ENCODE data around the gene ZDHHC24. TPM values are rescaled to one million over a fixed set of nuclear protein-coding genes. Genes with fewer than 3 reads are reported as not detected.
A peak's percentile ranks its signal among the peaks of the same experiment; 100 is the strongest.

Gene ZDHHC24
- total and polyA plus RNA-seq, 7 donors: 3.9 to 7.6 (median 5.5) TPM

DNA sequence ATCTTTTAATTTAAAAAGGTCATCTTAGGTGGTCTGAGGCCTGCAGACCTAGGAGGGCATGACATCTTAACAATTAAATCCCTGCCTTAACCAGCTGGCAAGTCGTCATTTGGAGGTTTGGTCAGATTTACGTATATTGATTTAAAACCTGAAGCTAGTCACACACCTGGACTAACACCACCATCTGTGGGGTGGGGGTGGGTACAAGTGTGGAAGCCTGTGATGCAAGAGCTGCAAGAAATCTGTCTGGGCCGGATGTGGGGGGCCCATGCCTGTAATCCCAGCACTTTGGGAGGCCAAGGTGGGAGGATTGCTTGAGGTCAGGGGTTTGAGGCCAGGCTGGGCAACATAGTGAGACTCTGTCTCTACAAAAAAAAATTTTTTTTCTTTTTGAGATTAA lies 35.4 kb upstream of the ZDHHC24 start:
- H3K36me3 ChIP-seq (ENCODE audit: insufficient read depth in 1 of 2, low read depth in 1 of 2): no peaks in the 10 kb centered on the region
- H3K27me3 ChIP-seq (ENCODE audit: insufficient read depth in 3 of 3, low read length in 2 of 3): no peaks in the 10 kb centered on the region
- TF ChIP-seq, protein P1, sequence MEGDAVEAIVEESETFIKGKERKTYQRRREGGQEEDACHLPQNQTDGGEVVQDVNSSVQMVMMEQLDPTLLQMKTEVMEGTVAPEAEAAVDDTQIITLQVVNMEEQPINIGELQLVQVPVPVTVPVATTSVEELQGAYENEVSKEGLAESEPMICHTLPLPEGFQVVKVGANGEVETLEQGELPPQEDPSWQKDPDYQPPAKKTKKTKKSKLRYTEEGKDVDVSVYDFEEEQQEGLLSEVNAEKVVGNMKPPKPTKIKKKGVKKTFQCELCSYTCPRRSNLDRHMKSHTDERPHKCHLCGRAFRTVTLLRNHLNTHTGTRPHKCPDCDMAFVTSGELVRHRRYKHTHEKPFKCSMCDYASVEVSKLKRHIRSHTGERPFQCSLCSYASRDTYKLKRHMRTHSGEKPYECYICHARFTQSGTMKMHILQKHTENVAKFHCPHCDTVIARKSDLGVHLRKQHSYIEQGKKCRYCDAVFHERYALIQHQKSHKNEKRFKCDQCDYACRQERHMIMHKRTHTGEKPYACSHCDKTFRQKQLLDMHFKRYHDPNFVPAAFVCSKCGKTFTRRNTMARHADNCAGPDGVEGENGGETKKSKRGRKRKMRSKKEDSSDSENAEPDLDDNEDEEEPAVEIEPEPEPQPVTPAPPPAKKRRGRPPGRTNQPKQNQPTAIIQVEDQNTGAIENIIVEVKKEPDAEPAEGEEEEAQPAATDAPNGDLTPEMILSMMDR (IDR thresholded peaks at IDR 0.05): no peak
- H3K9me3 ChIP-seq: no peaks in the 10 kb centered on the region
- intact Hi-C loops (cut with DNase I): no loop called here
- ATAC-seq (no peak), DNase-seq (no peak)
- H3K4me3 ChIP-seq: no peak overlapping the region
- H3K4me1 ChIP-seq: no peaks in the 10 kb centered on the region
- 77 to 86% (median 79%) methylated on average over 3 of the region's 3 CpGs for WGBS, 3 donors
- H3K27ac ChIP-seq: no peak overlapping the region

DNA sequence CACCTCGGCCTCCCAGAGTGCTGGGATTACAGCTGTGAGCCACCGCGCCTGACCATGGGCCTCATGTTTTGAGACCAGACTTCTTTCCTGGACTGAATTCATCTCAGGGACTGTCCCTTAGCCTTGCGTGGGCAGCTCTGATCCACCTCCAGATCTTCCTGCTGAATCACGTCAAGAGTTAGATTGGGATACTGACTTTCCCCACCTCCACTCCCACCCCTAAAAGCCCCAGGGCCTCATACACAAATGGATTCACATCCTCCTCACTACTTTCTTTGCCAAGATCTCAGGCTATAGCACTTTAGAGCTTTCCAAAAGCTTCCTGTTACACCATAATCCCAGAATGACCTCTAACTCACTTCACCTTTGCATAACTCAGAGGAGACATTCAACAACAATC lies 35.0 kb upstream of the ZDHHC24 start:
- no peaks in the 10 kb centered on the region for H3K27me3 ChIP-seq (ENCODE audit: insufficient read depth in 3 of 3, low read length in 2 of 3)
- H3K4me1 ChIP-seq: no peaks in the 10 kb centered on the region
- no peaks in the 10 kb centered on the region for H3K36me3 ChIP-seq (ENCODE audit: insufficient read depth in 1 of 2, low read depth in 1 of 2)
- TF ChIP-seq, protein P1 (IDR thresholded peaks at IDR 0.05): no peak
- H3K27ac ChIP-seq: no peak overlapping the region
- intact Hi-C loops (cut with DNase I): no loop called here
- ATAC-seq: no peak
- WGBS, 3 donors: 60 to 73% (median 71%) methylated on average over 5 of the region's 5 CpGs
- DNase-seq: no peak
- H3K4me3 ChIP-seq: no peak overlapping the region
- no peaks in the 10 kb centered on the region for H3K9me3 ChIP-seq

DNA sequence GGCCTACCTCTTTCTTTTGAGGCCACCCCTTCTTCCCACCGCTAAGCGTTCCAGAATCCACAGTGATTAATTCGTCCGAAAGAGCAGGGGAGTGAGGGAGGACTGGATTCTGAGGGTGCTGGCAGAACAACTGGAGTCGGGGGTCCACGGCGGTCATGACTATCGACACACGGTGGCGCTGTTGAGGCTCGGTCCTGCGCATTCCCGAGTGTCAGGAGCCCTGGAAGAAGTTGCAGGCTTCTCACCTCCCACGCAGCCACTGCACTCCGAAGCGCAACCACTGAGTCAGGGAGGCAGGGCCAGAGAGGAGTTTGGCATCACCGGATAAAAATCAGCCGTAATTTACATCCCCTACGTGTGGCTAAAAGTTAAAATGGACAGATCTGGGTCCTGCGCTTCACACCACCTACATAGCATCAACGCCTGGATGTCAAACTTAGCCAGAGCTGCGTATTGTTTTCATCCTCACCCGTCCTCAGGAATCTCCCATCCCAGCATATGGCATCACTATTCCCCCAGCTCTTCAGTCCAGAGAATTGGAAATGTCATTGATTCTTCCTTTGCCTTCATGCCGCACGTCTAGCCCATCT lies 33.3 kb upstream of the ZDHHC24 start:
- intact Hi-C loops (cut with DNase I): loop anchor here (1.0 to 5.0 kb wide), 3 partner anchors 99 to 253 kb away; no protein-coding TSS in a partner anchor
- no peaks in the 10 kb centered on the region for H3K9me3 ChIP-seq
- no peaks in the 10 kb centered on the region for H3K36me3 ChIP-seq (ENCODE audit: insufficient read depth in 1 of 2, low read depth in 1 of 2)
- H3K4me1 ChIP-seq: no peaks in the 10 kb centered on the region
- no peak overlapping the region for H3K4me3 ChIP-seq
- ATAC-seq (peak; percentile 74 to 95 (median 92)), DNase-seq (peak; percentile 83 to 86)
- H3K27me3 ChIP-seq (ENCODE audit: insufficient read depth in 3 of 3, low read length in 2 of 3): no peaks in the 10 kb centered on the region
- no peak overlapping the region for H3K27ac ChIP-seq
- 16 to 19% (median 18%) methylated on average over 25 of the region's 25 CpGs for WGBS, 3 donors
- TF ChIP-seq, protein P1 (IDR thresholded peaks at IDR 0.05): peak; percentile 75

DNA sequence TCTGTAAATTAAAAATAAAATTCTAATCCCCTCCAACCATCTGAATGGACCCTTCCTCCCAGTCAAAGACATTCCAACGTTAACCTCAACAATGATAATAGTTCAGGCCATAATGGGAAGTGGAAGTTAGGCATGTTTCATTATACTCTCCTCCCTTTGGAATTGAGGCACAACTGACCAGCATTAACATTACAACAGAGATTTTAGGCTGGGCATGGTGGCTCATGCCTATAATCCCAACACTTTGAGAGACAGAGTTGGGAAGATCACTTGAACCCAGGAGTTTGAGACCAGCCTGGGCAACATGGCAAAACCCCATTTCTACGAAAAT lies 25.0 kb upstream of the ZDHHC24 start:
- intact Hi-C loops (cut with DNase I): no loop called here
- Histone ChIP-seq H3K27ac (no peak overlapping the region), H3K4me1 (peaks cover 12% of the 10 kb centered on the region), H3K4me3 (no peak overlapping the region), H3K27me3 (ENCODE audit: insufficient read depth in 3 of 3, low read length in 2 of 3) (no peaks in the 10 kb centered on the region), H3K9me3 (no peaks in the 10 kb centered on the region), H3K36me3 (ENCODE audit: insufficient read depth in 1 of 2, low read depth in 1 of 2) (peaks cover 0 to 16% of the 10 kb centered on the region in 2 donors)
- TF ChIP-seq, protein P1 (IDR thresholded peaks at IDR 0.05): no peak
- DNase-seq: no peak
- WGBS, 3 donors: 65 to 77% (median 76%) methylated on average over 2 of the region's 2 CpGs
- no peak for ATAC-seq

Data from psoas muscle (tissue), 8 donors.